OCI-LY1 (cell line): ENCODE data around the gene PROSER2.

Source experiments
- CTCF ChIP-seq: fragments of 200-600 bp; sonication (generic), shearing (Covaris generic); IDR thresholded peaks from 2 replicates; pipeline ENCODE4 v1.5.1; 2017; ENCODE audit warnings: mild to moderate bottlenecking, antibody characterized with exemption, low read length, moderate library complexity, mixed read lengths
- EZH2 ChIP-seq: fragments of 200-600 bp; sonication (generic), shearing (Covaris generic); IDR thresholded peaks from 2 replicates; pipeline ENCODE4 v1.8.0; 2017; ENCODE audit warnings: borderline replicate concordance, mixed run types, mild to moderate bottlenecking, antibody characterized with exemption, low read length, moderate library complexity, mixed read lengths

- no peak for TF ChIP-seq EZH2
- no peak for TF ChIP-seq CTCF
Measured at GRCh38 chr10:11864727-11865126, 41.6 kb downstream of the PROSER2 start.
